ENCODE data around the gene GAREM2. TPM values are rescaled to one million over a fixed set of nuclear protein-coding genes. Genes with fewer than 3 reads are reported as not detected.

Gene GAREM2
- total RNA-seq, 4 donors from 2014 or later, result 1.8 to 5.5 (median 3.3) TPM

- no peak for ATAC-seq
- peaks cover 4 to 100% of the 10 kb centered on the region in 2 donors for H3K36me3 ChIP-seq
- H3K9me3 ChIP-seq, result no peaks in the 10 kb centered on the region
- H3K4me3 ChIP-seq, result no peak overlapping the region
- no peaks in the 10 kb centered on the region for H3K27me3 ChIP-seq
- TF ChIP-seq EP300 (IDR thresholded peaks at IDR 0.05) (no peak), POLR2AphosphoS5 (IDR thresholded peaks at IDR 0.05) (no peak), POLR2A (IDR thresholded peaks at IDR 0.05) (no peak)
- TF ChIP-seq, protein P1, sequence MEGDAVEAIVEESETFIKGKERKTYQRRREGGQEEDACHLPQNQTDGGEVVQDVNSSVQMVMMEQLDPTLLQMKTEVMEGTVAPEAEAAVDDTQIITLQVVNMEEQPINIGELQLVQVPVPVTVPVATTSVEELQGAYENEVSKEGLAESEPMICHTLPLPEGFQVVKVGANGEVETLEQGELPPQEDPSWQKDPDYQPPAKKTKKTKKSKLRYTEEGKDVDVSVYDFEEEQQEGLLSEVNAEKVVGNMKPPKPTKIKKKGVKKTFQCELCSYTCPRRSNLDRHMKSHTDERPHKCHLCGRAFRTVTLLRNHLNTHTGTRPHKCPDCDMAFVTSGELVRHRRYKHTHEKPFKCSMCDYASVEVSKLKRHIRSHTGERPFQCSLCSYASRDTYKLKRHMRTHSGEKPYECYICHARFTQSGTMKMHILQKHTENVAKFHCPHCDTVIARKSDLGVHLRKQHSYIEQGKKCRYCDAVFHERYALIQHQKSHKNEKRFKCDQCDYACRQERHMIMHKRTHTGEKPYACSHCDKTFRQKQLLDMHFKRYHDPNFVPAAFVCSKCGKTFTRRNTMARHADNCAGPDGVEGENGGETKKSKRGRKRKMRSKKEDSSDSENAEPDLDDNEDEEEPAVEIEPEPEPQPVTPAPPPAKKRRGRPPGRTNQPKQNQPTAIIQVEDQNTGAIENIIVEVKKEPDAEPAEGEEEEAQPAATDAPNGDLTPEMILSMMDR (IDR thresholded peaks at IDR 0.05), result no peak
- no peak overlapping the region for H3K27ac ChIP-seq
- WGBS, 2 donors (ENCODE audit: low coverage in 1 of 2), result 60 to 67% methylated on average over 6 to 11 of the region's 12 CpGs
- H3K4me1 ChIP-seq, result peaks cover 0 to 2% (median 0%) of the 10 kb centered on the region in 3 donors
These were observed 22.4 kb downstream of the GAREM2 start for GRCh38 chr2:26195040-26195984.

GRCh38 chr2:26196683-26197418 lies 24.0 kb downstream of the GAREM2 start:
- H3K36me3 ChIP-seq, result peaks cover 7 to 100% of the 10 kb centered on the region in 2 donors
- no peak for TF ChIP-seq POLR2A (IDR thresholded peaks at IDR 0.05)
- TF ChIP-seq POLR2AphosphoS5 (IDR thresholded peaks at IDR 0.05), result no peak
- no peak for TF ChIP-seq EP300 (IDR thresholded peaks at IDR 0.05)
- TF ChIP-seq, protein P1 (IDR thresholded peaks at IDR 0.05), result no peak
- no peaks in the 10 kb centered on the region for H3K4me1 ChIP-seq
- no peak overlapping the region for H3K4me3 ChIP-seq
- ATAC-seq, result no peak
- H3K27me3 ChIP-seq, result no peaks in the 10 kb centered on the region
- WGBS, 2 donors (ENCODE audit: low coverage in 1 of 2), result 77 to 84% methylated on average over 8 to 9 of the region's 9 CpGs
- H3K27ac ChIP-seq, result no peak overlapping the region
- no peaks in the 10 kb centered on the region for H3K9me3 ChIP-seq

- TF ChIP-seq, protein P1 (IDR thresholded peaks at IDR 0.05), result no peak
- TF ChIP-seq EP300 (IDR thresholded peaks at IDR 0.05) (no peak), POLR2A (IDR thresholded peaks at IDR 0.05) (no peak), POLR2AphosphoS5 (IDR thresholded peaks at IDR 0.05) (no peak)
These were observed 24.6 kb downstream of the GAREM2 start for GRCh38 chr2:26197516-26197915.

DNA sequence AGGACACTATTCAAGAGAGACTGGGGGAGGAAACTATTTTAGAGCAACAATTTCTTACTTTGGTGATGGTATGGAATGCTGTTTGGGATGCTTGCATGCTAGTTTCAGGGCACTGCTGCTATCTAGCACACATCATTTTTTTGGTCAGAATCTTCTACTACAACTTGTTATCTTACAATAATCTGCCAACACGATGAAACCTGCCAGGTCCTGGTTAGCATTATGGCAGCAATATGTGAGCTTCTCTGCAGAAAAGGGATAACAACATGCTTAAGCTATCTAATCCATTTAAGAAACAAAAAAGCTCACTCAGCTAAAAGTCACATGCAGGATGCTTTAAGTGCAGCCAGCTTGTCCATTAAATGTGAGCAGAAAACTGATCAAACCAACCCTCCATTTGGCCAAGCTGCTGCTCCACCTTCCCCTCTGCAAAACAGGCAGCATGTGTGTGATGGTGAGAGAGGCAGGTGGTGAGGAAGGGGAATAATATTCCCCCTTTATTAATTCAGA lies 30.1 kb downstream of the GAREM2 start:
- Histone ChIP-seq H3K4me3 (no peak overlapping the region), H3K27me3 (no peaks in the 10 kb centered on the region), H3K27ac (no peak overlapping the region), H3K36me3 (peaks cover 22 to 98% of the 10 kb centered on the region in 2 donors), H3K9me3 (no peaks in the 10 kb centered on the region), H3K4me1 (no peaks in the 10 kb centered on the region)
- WGBS, 2 donors (ENCODE audit: low coverage in 1 of 2), result 38 to 78% methylated on average over 1 of the region's 1 CpG
- TF ChIP-seq POLR2A (IDR thresholded peaks at IDR 0.05) (no peak), EP300 (IDR thresholded peaks at IDR 0.05) (no peak), POLR2AphosphoS5 (IDR thresholded peaks at IDR 0.05) (no peak)
- TF ChIP-seq, protein P1 (IDR thresholded peaks at IDR 0.05), result no peak
- ATAC-seq, result no peak

More at GRCh38 chr2:26197516-26197915, 24.6 kb downstream of the GAREM2 start:
- H3K27ac ChIP-seq, result no peak overlapping the region
- H3K4me1 ChIP-seq, result no peaks in the 10 kb centered on the region
- no peak for ATAC-seq
- peaks cover 13 to 100% of the 10 kb centered on the region in 2 donors for H3K36me3 ChIP-seq
- H3K4me3 ChIP-seq, result no peak overlapping the region
- 80 to 86% methylated on average over 3 of the region's 4 CpGs for WGBS, 2 donors (ENCODE audit: low coverage in 1 of 2)
- no peaks in the 10 kb centered on the region for H3K9me3 ChIP-seq
- H3K27me3 ChIP-seq, result no peaks in the 10 kb centered on the region
